Natural killer cell treated with Interleukin-12 subunit alpha and Interleukin-12 subunit beta and Interleukin-15 and Interleukin-18, amount 100 ng/mL, for 72 hours (primary cell): ENCODE results near the gene KIF3B. TPM values are rescaled to one million over a fixed set of nuclear protein-coding genes. Genes with fewer than 3 reads are reported as not detected.
A peak's percentile ranks its signal among the peaks of the same experiment; 100 is the strongest.
"Not testable (repeated sequence)": the region's sequence is repeated elsewhere in the genome, so short reads cannot be mapped to it uniquely, and the experiment has no call there.

ENCODE experiments used
- ATAC-seq, 2 donors: fragments of 150-1000 bp; cut with Tn5 transposase in 1 of 2; sonication (Bioruptor Pico), chemical (Tn5 transposase) in 1 of 2; 2 replicates each; pipeline ENCODE4 v1.10.0; 2021
- DNase-seq: peaks from one replicate; pipeline ENCODE4 v3.0.0; 2022; ENCODE audit warnings: low spot score
- H3K27ac Mint-ChIP-seq, 2 donors: 1 replicate in 1 of 2; 2 replicates in 1 of 2; pipeline ENCODE4 v1.8.0; 2022; ENCODE audit warnings: mixed read lengths in 2 of 2, mild to moderate bottlenecking in 1 of 2, moderate library complexity in 1 of 2
- H3K27me3 Mint-ChIP-seq, 2 donors: 1 replicate in 1 of 2; 2 replicates in 1 of 2; pipeline ENCODE4 v1.8.0; 2022; ENCODE audit warnings: mixed read lengths in 2 of 2
- H3K36me3 Mint-ChIP-seq: one replicate; pipeline ENCODE4 v1.8.0; 2022; ENCODE audit warnings: mixed read lengths
- H3K4me1 Mint-ChIP-seq, 2 donors: 1 replicate in 1 of 2; 2 replicates in 1 of 2; pipeline ENCODE4 v1.8.0; 2022; ENCODE audit warnings: low read depth in 2 of 2, mixed read lengths in 2 of 2, mild to moderate bottlenecking in 1 of 2
- H3K4me3 Mint-ChIP-seq: one replicate; pipeline ENCODE4 v1.8.0; 2022; ENCODE audit warnings: mixed read lengths
- H3K9me3 Mint-ChIP-seq: 2 replicates; pipeline ENCODE4 v1.8.0; 2022; ENCODE audit warnings: mixed read lengths
- total RNA-seq, 2 donors: library from RNA; stranded (reverse); gene quantifications; one replicate each; pipeline ENCODE4 v1.2.3, GENCODE V29; 2022

Gene KIF3B
- total RNA-seq, 2 donors from 2014 or later, result 51.3 to 61.2 TPM

GRCh38 chr20:32237419-32237818, 40.0 kb upstream of the KIF3B start:
- H3K27ac Mint-ChIP-seq, result no peak overlapping the region
- H3K4me1 Mint-ChIP-seq, result peaks cover 7 to 9% of the 10 kb centered on the region in 2 donors
- no peaks in the 10 kb centered on the region for H3K9me3 Mint-ChIP-seq
- DNase-seq (no peak), ATAC-seq (no peak)
- H3K36me3 Mint-ChIP-seq, result peaks cover 6% of the 10 kb centered on the region
- no peak overlapping the region for H3K4me3 Mint-ChIP-seq
- H3K27me3 Mint-ChIP-seq, result no peaks in the 10 kb centered on the region

- Mint-ChIP-seq H3K4me3 (no peak overlapping the region), H3K4me1 (no peaks in the 10 kb centered on the region), H3K27me3 (no peaks in the 10 kb centered on the region), H3K9me3 (no peaks in the 10 kb centered on the region), H3K27ac (no peak overlapping the region), H3K36me3 (no peaks in the 10 kb centered on the region)
- ATAC-seq (no peak), DNase-seq (no peak)
Observed at GRCh38 chr20:32238483-32239425, 38.7 kb upstream of the KIF3B start.

DNA sequence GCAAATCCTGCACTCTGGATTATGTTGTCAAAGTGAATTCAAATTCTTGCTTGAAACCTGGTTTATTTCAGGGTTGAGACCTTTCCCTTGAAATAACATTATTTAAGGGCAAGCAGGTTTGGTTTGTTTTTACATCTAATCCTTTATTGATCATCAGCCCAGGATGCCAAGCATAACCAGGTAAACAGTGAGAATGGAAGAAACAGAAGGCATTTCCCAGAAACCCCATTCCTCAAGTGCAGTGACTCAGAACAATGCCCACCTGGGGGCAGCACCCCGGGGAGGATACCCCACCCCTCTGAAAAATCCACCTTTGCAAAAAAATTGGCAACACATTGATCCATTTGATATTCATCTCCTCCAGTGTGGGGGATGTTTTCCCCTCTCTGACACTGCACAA, 37.2 kb upstream of the KIF3B start:
- H3K4me3 Mint-ChIP-seq, result no peak overlapping the region
- no peak overlapping the region for H3K27ac Mint-ChIP-seq
- no peaks in the 10 kb centered on the region for H3K27me3 Mint-ChIP-seq
- ATAC-seq (no peak), DNase-seq (no peak)
- H3K36me3 Mint-ChIP-seq, result no peaks in the 10 kb centered on the region
- H3K9me3 Mint-ChIP-seq, result no peaks in the 10 kb centered on the region
- H3K4me1 Mint-ChIP-seq, result peaks cover 0 to 7% of the 10 kb centered on the region in 2 donors

GRCh38 chr20:32241807-32242206, 35.6 kb upstream of the KIF3B start:
- H3K27me3 Mint-ChIP-seq, result no peaks in the 10 kb centered on the region
- H3K4me3 Mint-ChIP-seq, result no peak overlapping the region
- H3K9me3 Mint-ChIP-seq, result no peaks in the 10 kb centered on the region
- H3K36me3 Mint-ChIP-seq, result no peaks in the 10 kb centered on the region
- H3K4me1 Mint-ChIP-seq, result peaks cover 6 to 11% of the 10 kb centered on the region in 2 donors
- H3K27ac Mint-ChIP-seq, result no peak overlapping the region
- ATAC-seq, result no peak
- no peak for DNase-seq

DNA sequence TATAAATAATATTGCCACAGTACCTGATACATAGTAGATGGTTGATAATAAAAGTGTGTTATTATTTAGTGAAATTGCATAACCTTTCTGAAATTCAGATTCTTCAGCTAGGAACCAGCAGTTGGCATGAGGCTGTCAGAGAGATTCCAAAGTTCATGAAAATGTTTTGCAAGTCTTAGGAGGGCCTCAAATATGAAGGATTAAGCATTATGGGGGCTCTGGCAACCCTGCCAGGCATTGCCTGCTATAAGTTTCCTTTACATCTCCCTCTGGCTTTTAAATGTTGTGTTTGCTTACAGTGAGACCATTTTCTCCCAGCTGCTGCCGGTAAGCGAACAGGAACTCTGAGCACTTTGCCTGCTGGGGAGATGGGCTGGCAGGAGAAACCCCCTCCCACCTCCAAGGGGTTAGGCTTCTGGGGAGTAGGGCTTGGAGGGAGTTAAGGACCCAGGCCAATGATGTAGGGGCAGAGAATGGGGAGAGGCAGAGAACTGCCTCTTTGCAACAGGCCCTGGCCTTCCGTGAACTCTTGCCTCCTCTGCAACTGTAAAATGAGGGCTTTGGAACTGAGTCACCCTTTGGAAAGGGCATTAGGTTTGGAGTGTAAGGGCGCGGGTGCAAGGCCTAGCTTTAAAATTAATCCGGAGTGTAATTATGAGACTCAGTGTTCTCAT, 33.2 kb upstream of the KIF3B start:
- H3K27ac Mint-ChIP-seq, result peak overlapping the region in 1 of 2 donors; percentile 79
- H3K4me1 Mint-ChIP-seq, result peaks cover 13 to 19% of the 10 kb centered on the region in 2 donors
- no peaks in the 10 kb centered on the region for H3K36me3 Mint-ChIP-seq
- no peak for ATAC-seq
- H3K4me3 Mint-ChIP-seq, result no peak overlapping the region
- DNase-seq, result no peak
- no peaks in the 10 kb centered on the region for H3K27me3 Mint-ChIP-seq
- H3K9me3 Mint-ChIP-seq, result no peaks in the 10 kb centered on the region

DNA sequence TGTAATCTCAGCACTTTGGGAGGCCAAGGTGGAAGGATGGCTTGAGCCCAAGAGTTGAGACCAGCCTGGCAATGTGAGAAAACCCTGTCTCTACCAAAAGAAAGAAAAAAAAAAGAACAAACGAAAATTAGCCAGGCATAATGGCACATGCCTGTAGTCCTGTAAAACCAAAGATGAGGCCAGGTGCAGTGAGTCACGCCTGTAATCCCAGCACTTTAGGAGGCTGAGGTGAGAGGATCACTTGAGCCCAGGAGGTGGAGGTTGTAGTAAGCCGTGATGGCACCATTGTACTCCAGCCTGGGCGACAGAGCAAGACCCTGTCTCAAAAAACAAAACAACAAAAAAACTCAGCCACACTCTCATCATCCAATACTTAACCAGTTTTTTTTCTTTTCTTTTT, 32.5 kb upstream of the KIF3B start:
- ATAC-seq (no peak), DNase-seq (no peak)
- peak overlapping the region in 1 of 2 donors; percentile 79 for H3K27ac Mint-ChIP-seq
- H3K4me3 Mint-ChIP-seq, result no peak overlapping the region
- no peaks in the 10 kb centered on the region for H3K27me3 Mint-ChIP-seq
- H3K9me3 Mint-ChIP-seq, result no peaks in the 10 kb centered on the region
- peaks cover 16 to 21% of the 10 kb centered on the region in 2 donors for H3K4me1 Mint-ChIP-seq
- H3K36me3 Mint-ChIP-seq, result no peaks in the 10 kb centered on the region

DNA sequence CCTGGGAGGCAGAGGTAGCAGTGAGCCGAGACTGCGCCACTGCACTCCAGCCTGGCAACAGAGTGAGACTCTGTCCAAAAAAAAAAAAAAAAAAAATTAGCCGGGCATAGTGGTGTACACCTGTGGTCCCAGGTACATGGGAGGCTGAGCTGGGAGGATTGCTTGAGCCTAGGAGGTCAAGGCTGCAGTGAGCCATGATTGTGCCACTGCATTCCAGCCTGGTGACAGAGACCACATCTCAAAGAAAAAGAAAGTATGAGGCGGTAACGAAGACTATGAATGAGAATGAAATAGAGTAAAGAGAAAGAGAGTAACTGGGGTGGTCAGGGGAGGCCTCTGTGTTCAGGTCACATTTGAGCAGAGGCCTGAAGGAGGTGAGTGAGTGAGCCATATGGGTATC, 31.2 kb upstream of the KIF3B start:
- peaks cover 18 to 25% of the 10 kb centered on the region in 2 donors for H3K4me1 Mint-ChIP-seq
- not testable (repeated sequence) for H3K4me3 Mint-ChIP-seq, DNase-seq, H3K27me3 Mint-ChIP-seq, H3K9me3 Mint-ChIP-seq, ATAC-seq, H3K36me3 Mint-ChIP-seq
- H3K27ac Mint-ChIP-seq, result peak overlapping the region; percentile 14 to 80

DNA sequence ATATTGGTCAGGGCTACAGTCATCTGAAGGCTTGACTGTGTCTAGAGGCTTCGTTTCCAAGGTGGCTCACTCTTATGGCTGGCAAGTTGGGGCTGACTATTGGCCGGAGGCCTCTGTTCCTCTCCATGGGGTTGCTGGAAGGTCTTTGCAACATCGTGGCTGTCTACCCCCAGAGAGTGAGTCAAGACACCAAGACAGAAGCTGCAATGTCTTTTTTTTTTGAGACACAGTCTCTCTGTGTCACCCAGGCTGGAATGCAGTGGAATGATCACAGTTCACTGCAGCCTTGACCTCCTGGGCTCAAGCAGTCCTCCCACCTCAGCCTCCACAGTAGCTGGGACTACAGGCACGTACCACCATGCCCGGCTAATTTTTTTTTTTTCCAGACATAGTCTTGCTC, 29.4 kb upstream of the KIF3B start:
- Mint-ChIP-seq H3K36me3 (no peaks in the 10 kb centered on the region), H3K4me3 (no peak overlapping the region), H3K27me3 (no peaks in the 10 kb centered on the region), H3K4me1 (peaks cover 31 to 37% of the 10 kb centered on the region in 2 donors), H3K27ac (peak overlapping the region; percentile 37 to 80), H3K9me3 (no peaks in the 10 kb centered on the region)
- DNase-seq (no peak), ATAC-seq (peak in 1 of 2 donors; percentile 51)

DNA sequence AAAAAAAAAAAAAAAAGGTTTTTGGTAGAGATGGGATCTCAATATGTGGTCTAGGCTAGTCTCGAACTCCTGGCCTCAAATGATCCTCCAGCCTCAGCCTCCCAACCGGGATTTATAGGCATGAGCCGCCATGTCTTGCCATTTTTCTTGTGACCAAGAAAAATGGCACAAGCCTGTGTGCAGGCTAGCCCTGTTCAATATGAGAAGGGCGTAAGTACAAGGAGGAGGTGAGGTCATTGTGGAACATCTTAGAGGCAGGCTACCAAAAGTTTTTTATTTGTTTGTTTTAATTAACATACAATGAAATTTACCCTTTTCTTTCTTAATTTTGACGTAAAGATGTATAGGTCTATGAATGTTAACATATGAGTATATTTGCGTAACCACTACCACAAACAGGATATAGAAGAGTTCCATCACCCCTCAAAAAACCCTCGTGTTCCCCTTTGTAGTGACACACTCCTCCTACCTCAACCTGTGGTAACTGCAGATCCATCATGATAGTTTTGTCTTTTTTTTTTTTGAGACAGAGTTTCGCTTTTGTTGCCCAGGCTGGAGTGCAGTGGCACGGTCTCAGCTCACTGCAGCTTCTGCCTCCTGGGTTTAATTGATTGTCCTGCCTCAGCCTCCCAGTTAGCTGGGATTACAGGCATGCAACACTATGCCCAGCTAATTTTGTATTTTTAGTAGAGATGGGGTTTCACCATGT, 28.3 kb upstream of the KIF3B start:
- H3K4me3 Mint-ChIP-seq, result peak overlapping the region; percentile 52
- peak overlapping the region; percentile 73 to 80 for H3K27ac Mint-ChIP-seq
- H3K27me3 Mint-ChIP-seq, result no peaks in the 10 kb centered on the region
- DNase-seq, result peak; percentile 77
- H3K4me1 Mint-ChIP-seq, result peaks cover 31 to 39% of the 10 kb centered on the region in 2 donors
- no peaks in the 10 kb centered on the region for H3K9me3 Mint-ChIP-seq
- ATAC-seq, result peak; percentile 95 to 97
- no peaks in the 10 kb centered on the region for H3K36me3 Mint-ChIP-seq

DNA sequence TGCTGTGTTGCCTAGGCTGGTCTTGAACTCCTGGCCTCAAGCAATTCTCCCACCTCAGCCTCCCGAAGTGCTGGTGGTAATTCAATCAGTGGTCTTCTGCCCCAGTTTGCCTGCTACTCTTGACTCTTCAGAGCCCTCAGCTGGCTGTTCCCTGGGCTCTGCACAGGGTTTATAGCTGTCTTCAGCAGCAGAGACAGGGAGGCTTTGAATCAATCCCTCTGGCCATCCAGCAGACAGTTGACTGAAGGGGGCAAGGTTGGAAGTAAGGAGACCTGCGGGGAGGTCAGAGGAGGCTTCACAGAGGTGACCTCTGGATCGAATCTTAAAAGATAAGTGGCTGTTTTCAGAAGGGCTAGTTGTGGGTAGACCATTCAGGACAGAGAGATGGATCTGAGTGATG, 26.0 kb upstream of the KIF3B start:
- peak overlapping the region; percentile 69 to 80 for H3K27ac Mint-ChIP-seq
- peak overlapping the region; percentile 53 for H3K4me3 Mint-ChIP-seq
- H3K27me3 Mint-ChIP-seq, result no peaks in the 10 kb centered on the region
- peaks cover 27 to 33% of the 10 kb centered on the region in 2 donors for H3K4me1 Mint-ChIP-seq
- DNase-seq (no peak), ATAC-seq (no peak)
- no peaks in the 10 kb centered on the region for H3K9me3 Mint-ChIP-seq
- H3K36me3 Mint-ChIP-seq, result no peaks in the 10 kb centered on the region

- Mint-ChIP-seq H3K27me3 (no peaks in the 10 kb centered on the region), H3K27ac (peak overlapping the region; percentile 69 to 80), H3K4me1 (peaks cover 30 to 38% of the 10 kb centered on the region in 2 donors), H3K4me3 (peak overlapping the region; percentile 43), H3K36me3 (no peaks in the 10 kb centered on the region), H3K9me3 (no peaks in the 10 kb centered on the region)
- ATAC-seq (peak in 1 of 2 donors; percentile 25), DNase-seq (peak; percentile 65)
Observed at GRCh38 chr20:32252189-32252588, 25.3 kb upstream of the KIF3B start.

- not testable (repeated sequence) for H3K4me3 Mint-ChIP-seq, H3K27me3 Mint-ChIP-seq, H3K4me1 Mint-ChIP-seq, H3K27ac Mint-ChIP-seq, DNase-seq, H3K9me3 Mint-ChIP-seq, H3K36me3 Mint-ChIP-seq, ATAC-seq
Observed at GRCh38 chr20:32260973-32261372, 16.5 kb upstream of the KIF3B start.

DNA sequence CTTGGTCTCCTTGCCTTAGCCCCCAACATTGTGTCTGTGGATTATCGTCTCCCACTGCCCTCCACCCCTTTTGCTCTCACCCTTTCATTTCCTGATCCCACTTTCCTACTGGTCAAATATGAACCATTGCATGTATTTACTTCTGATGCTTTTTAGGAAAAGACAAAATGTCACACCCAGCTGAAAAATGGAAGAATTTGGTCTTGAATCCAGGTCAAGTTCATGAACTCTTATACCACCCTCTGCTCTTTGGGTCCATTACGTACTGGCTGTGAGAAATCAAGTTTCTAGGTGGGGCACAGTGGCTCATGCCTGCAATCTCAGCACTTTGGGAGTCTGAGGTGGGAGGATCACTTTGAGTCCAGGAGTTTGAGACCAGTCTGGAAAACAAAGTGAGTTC, 15.8 kb upstream of the KIF3B start:
- peaks cover 2 to 3% of the 10 kb centered on the region in 2 donors for H3K4me1 Mint-ChIP-seq
- no peaks in the 10 kb centered on the region for H3K27me3 Mint-ChIP-seq
- no peak overlapping the region for H3K27ac Mint-ChIP-seq
- no peak overlapping the region for H3K4me3 Mint-ChIP-seq
- no peaks in the 10 kb centered on the region for H3K36me3 Mint-ChIP-seq
- DNase-seq (no peak), ATAC-seq (no peak)
- no peaks in the 10 kb centered on the region for H3K9me3 Mint-ChIP-seq
